Activated CD4-positive, CD25-positive, alpha-beta regulatory T cell treated with anti-CD3 and anti-CD28 coated beads, Interleukin-2, amount 50 U/mL, for 72 hours (primary cell): ENCODE measurements around the gene RERE.
"Not testable (repeated sequence)": the region's sequence is repeated elsewhere in the genome, so short reads cannot be mapped to it uniquely, and the experiment has no call there.

Experiments used
- DNase-seq: peaks from one replicate; pipeline ENCODE4 v3.0.0; 2021

Gene RERE

GRCh38 chr1:8841395-8841794 is 24.0 kb upstream of the RERE start:
- no peak for DNase-seq

- no peak for DNase-seq
Observed at GRCh38 chr1:8839990-8840389, 22.6 kb upstream of the RERE start.

- no peak for DNase-seq
Observed at GRCh38 chr1:8835941-8836643, 18.7 kb upstream of the RERE start.

GRCh38 chr1:8831340-8831739 is 13.9 kb upstream of the RERE start:
- DNase-seq: no peak

- DNase-seq: not testable (repeated sequence)
Observed at GRCh38 chr1:8830732-8831131, 13.3 kb upstream of the RERE start.

GRCh38 chr1:8825985-8826481 is 8.6 kb upstream of the RERE start:
- DNase-seq: no peak

- DNase-seq: no peak
Observed at GRCh38 chr1:8823295-8823664, 5.8 kb upstream of the RERE start.

- DNase-seq: no peak
Observed at GRCh38 chr1:8822373-8823294, 5.2 kb upstream of the RERE start.

- no peak for DNase-seq
Observed at GRCh38 chr1:8821084-8821483, 3.6 kb upstream of the RERE start.

- not testable (repeated sequence) for DNase-seq
Observed at GRCh38 chr1:8818789-8819188, 1.3 kb upstream of the RERE start.

GRCh38 chr1:8818325-8818775 is 910 bp upstream of the RERE start:
- no peak for DNase-seq

- DNase-seq: peak; percentile 54
Observed at GRCh38 chr1:8816831-8817411, 519 bp downstream of the RERE start.

GRCh38 chr1:8816264-8816663 is 1.2 kb downstream of the RERE start:
- DNase-seq: no peak

GRCh38 chr1:8815582-8816151 is 1.8 kb downstream of the RERE start:
- no peak for DNase-seq

- no peak for DNase-seq
Observed at GRCh38 chr1:8814865-8815264, 2.6 kb downstream of the RERE start.

GRCh38 chr1:8813991-8814390 is 3.4 kb downstream of the RERE start:
- no peak for DNase-seq

- DNase-seq: no peak
Observed at GRCh38 chr1:8813016-8813763, 4.2 kb downstream of the RERE start.

GRCh38 chr1:8812081-8812480 is 5.4 kb downstream of the RERE start:
- DNase-seq: no peak

GRCh38 chr1:8810987-8811386 is 6.5 kb downstream of the RERE start:
- no peak for DNase-seq

- no peak for DNase-seq
Observed at GRCh38 chr1:8809342-8809736, 8.1 kb downstream of the RERE start.

- DNase-seq: no peak
Observed at GRCh38 chr1:8807004-8807403, 10.4 kb downstream of the RERE start.

GRCh38 chr1:8800416-8800815 is 17.0 kb downstream of the RERE start:
- no peak for DNase-seq

- DNase-seq: no peak
Observed at GRCh38 chr1:8797216-8797615, 20.2 kb downstream of the RERE start.
